ENCODE data around the gene FFAR3.

DNA sequence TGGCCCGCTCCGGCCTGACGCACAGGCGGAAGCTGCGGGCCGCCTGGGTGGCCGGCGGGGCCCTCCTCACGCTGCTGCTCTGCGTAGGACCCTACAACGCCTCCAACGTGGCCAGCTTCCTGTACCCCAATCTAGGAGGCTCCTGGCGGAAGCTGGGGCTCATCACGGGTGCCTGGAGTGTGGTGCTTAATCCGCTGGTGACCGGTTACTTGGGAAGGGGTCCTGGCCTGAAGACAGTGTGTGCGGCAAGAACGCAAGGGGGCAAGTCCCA lies 6.1 kb upstream of the FFAR3 start:
- TF ChIP-seq, protein P1, sequence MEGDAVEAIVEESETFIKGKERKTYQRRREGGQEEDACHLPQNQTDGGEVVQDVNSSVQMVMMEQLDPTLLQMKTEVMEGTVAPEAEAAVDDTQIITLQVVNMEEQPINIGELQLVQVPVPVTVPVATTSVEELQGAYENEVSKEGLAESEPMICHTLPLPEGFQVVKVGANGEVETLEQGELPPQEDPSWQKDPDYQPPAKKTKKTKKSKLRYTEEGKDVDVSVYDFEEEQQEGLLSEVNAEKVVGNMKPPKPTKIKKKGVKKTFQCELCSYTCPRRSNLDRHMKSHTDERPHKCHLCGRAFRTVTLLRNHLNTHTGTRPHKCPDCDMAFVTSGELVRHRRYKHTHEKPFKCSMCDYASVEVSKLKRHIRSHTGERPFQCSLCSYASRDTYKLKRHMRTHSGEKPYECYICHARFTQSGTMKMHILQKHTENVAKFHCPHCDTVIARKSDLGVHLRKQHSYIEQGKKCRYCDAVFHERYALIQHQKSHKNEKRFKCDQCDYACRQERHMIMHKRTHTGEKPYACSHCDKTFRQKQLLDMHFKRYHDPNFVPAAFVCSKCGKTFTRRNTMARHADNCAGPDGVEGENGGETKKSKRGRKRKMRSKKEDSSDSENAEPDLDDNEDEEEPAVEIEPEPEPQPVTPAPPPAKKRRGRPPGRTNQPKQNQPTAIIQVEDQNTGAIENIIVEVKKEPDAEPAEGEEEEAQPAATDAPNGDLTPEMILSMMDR (IDR thresholded peaks at IDR 0.05), result no peak
- TF ChIP-seq POLR2A (IDR thresholded peaks at IDR 0.05), result no peak

Measured in sigmoid colon (tissue), 3 donors.